GM23338 (cell line): ENCODE data around the gene ADAMTS13. TPM values are rescaled to one million over a fixed set of nuclear protein-coding genes. Genes with fewer than 3 reads are reported as not detected.
A peak's percentile ranks its signal among the peaks of the same experiment; 100 is the strongest.

Experiments
- ATAC-seq: fragments of 200-7000 bp; cut with Tn5 transposase; 3 replicates; pipeline ENCODE4 v1.9.1; 2020
- DNase-seq: peaks from one replicate; pipeline ENCODE4 v3.0.0-alpha.2; 2015; ENCODE audit warnings: low spot score
- H2AFZ ChIP-seq: fragments of 200-600 bp; sonication (generic); 2 replicates; pipeline ENCODE4 v1.8.0; 2016; ENCODE audit warnings: antibody characterized with exemption, mild to moderate bottlenecking, moderate library complexity
- H3F3A ChIP-seq: fragments of 200-600 bp; sonication (generic); replicated peaks from 2 replicates; pipeline ENCODE4 v1.8.0; 2017; ENCODE audit warnings: antibody characterized with exemption, mixed run types, low read depth
- H3K27ac ChIP-seq: fragments of 200-600 bp; sonication (generic); 2 replicates; pipeline ENCODE4 v1.6.1; 2016; ENCODE audit warnings: low read depth
- H3K27me3 ChIP-seq: fragments of 200-600 bp; sonication (generic); 2 replicates; pipeline ENCODE4 v1.8.0; 2016; ENCODE audit warnings: mild to moderate bottlenecking, mixed run types, moderate library complexity; ENCODE audit not compliant: insufficient read depth
- H3K36me3 ChIP-seq: fragments of 200-600 bp; sonication (generic); 2 replicates; pipeline ENCODE4 v1.8.0; 2016; ENCODE audit warnings: mild to moderate bottlenecking; ENCODE audit not compliant: insufficient read depth
- H3K4me1 ChIP-seq: fragments of 200-600 bp; sonication (generic); 2 replicates; pipeline ENCODE4 v1.8.0; 2016; ENCODE audit warnings: mild to moderate bottlenecking, moderate library complexity; ENCODE audit not compliant: insufficient read depth
- H3K4me2 ChIP-seq: fragments of 200-600 bp; sonication (generic); 2 replicates; pipeline ENCODE4 v1.7.1; 2017; ENCODE audit warnings: mixed run types
- H3K4me3 ChIP-seq: fragments of 200-600 bp; sonication (generic); 2 replicates; pipeline ENCODE4 v1.6.1; 2016; ENCODE audit warnings: mixed run types
- H3K79me2 ChIP-seq: fragments of 200-600 bp; sonication (generic); replicated peaks from 2 replicates; pipeline ENCODE4 v1.8.0; 2017; ENCODE audit warnings: mild to moderate bottlenecking; ENCODE audit not compliant: insufficient read depth
- H3K9me2 ChIP-seq: fragments of 200-600 bp; sonication (generic); 2 replicates; pipeline ENCODE4 v1.8.0; 2017; ENCODE audit not compliant: insufficient read depth
- H4K20me1 ChIP-seq: fragments of 200-600 bp; sonication (generic); replicated peaks from 2 replicates; pipeline ENCODE4 v1.8.0; 2017; ENCODE audit warnings: mild to moderate bottlenecking; ENCODE audit not compliant: insufficient read depth
- H3K27ac Mint-ChIP-seq: 2 replicates; pipeline ENCODE4 v1.8.0; 2020; ENCODE audit warnings: inconsistent platforms, mild to moderate bottlenecking, moderate library complexity, mixed read lengths
- H3K27me3 Mint-ChIP-seq: 3 replicates; pipeline ENCODE4 v1.8.0; 2022; ENCODE audit warnings: low read depth, mild to moderate bottlenecking, moderate library complexity, mixed read lengths, inconsistent platforms; ENCODE audit not compliant: insufficient read depth, poor library complexity
- H3K36me3 Mint-ChIP-seq: 3 replicates; pipeline ENCODE4 v1.8.0; 2021; ENCODE audit warnings: low read depth, mild to moderate bottlenecking, inconsistent platforms, moderate library complexity, mixed read lengths
- H3K4me1 Mint-ChIP-seq: 3 replicates; pipeline ENCODE4 v1.8.0; 2020; ENCODE audit warnings: mild to moderate bottlenecking, inconsistent platforms, mixed read lengths
- H3K4me3 Mint-ChIP-seq: 3 replicates; pipeline ENCODE4 v1.8.0; 2021; ENCODE audit warnings: moderate library complexity, mild to moderate bottlenecking, inconsistent platforms, mixed read lengths
- H3K9me3 Mint-ChIP-seq: 3 replicates; pipeline ENCODE4 v1.8.0; 2020; ENCODE audit warnings: moderate library complexity, mild to moderate bottlenecking, inconsistent platforms, mixed read lengths
- CREB1 ChIP-seq: fragments of 250-450 bp; sonication (Bioruptor Pico); IDR thresholded peaks from 2 replicates; pipeline ENCODE4 v1.5.0; 2020; ENCODE audit warnings: low read depth, mild to moderate bottlenecking, moderate library complexity
- EZH2 ChIP-seq: fragments of 200-600 bp; sonication (generic); IDR thresholded peaks from one replicate; pipeline ENCODE4 v1.8.0; 2017; ENCODE audit warnings: antibody characterized with exemption, mild to moderate bottlenecking, low read depth; ENCODE audit not compliant: unreplicated experiment
- EZH2phosphoT487 ChIP-seq: fragments of 200-600 bp; sonication (generic); IDR thresholded peaks from one replicate; pipeline ENCODE4 v1.8.1; 2018; ENCODE audit warnings: antibody characterized with exemption; ENCODE audit not compliant: unreplicated experiment
- POLR2AphosphoS5 ChIP-seq: IDR thresholded peaks from 2 replicates; pipeline ENCODE4 v1.6.1; 2016; ENCODE audit warnings: antibody characterized with exemption, low read depth
- REST ChIP-seq: IDR thresholded peaks from one replicate; pipeline ENCODE4 v1.6.1; 2018; ENCODE audit warnings: antibody characterized with exemption; ENCODE audit not compliant: unreplicated experiment
- ZNF114 ChIP-seq: fragments of 250-450 bp; sonication (Bioruptor Pico); IDR thresholded peaks from 2 replicates; pipeline ENCODE4 v1.5.0; 2020; ENCODE audit warnings: mild to moderate bottlenecking, moderate library complexity
- ZNF331 ChIP-seq: fragments of 250-450 bp; sonication (Bioruptor Pico); IDR thresholded peaks from 2 replicates; pipeline ENCODE4 v1.5.0; 2020; ENCODE audit warnings: low read depth, mild to moderate bottlenecking, moderate library complexity
- polyA plus RNA-seq: library from polyadenylated mRNA; unstranded; fragments of >200 nt; fragmentation: Nextera tagmentation; extraction: Ambion mirVana; gene quantifications from 2 replicates; pipeline ENCODE4 v1.2.1, GENCODE V29; 2016
- total RNA-seq: library from RNA; depleted of rRNA; stranded (reverse); fragments of >200 nt; shearing (Covaris generic); gene quantifications from 2 replicates; pipeline ENCODE4 v1.2.3, GENCODE V29; 2014

Gene ADAMTS13
- total and polyA plus RNA-seq, 2 experiments from 2014 or later = 6.0 TPM

DNA sequence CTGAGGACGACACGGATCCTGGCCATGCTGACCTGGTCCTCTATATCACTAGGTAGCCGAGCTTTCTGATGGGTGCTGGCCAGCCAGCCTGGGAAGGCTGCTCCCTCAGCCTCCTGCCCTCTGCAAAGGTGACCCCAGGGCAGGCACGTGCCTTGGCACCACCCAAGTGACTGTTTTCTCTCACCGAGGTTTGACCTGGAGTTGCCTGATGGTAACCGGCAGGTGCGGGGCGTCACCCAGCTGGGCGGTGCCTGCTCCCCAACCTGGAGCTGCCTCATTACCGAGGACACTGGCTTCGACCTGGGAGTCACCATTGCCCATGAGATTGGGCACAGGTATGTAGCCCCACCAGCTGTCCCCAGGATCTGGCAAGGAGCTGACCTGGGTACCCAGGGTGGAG lies 3.8 kb downstream of the ADAMTS13 start:
- Histone ChIP-seq H2AFZ (no peak overlapping the region), H3K36me3 (no peaks in the 10 kb centered on the region), H3K27me3 (peaks cover 6% of the 10 kb centered on the region), H3K4me3 (no peak overlapping the region), H3K4me1 (peaks cover 4% of the 10 kb centered on the region; the same call in 1 of the 2 replicates), H3K9me2 (no peaks in the 10 kb centered on the region), H4K20me1 (no peaks in the 10 kb centered on the region), H3K4me2 (no peak overlapping the region), H3K27ac (no peak overlapping the region), H3F3A (peaks cover 12% of the 10 kb centered on the region), H3K79me2 (no peaks in the 10 kb centered on the region)
- TF ChIP-seq EZH2 (no peak), CREB1 (no peak), ZNF114 (CRISPR knock-in tag) (no peak), POLR2AphosphoS5 (no peak), REST (no peak), ZNF331 (CRISPR knock-in tag) (no peak), EZH2phosphoT487 (no peak)
- Mint-ChIP-seq H3K36me3 (peaks cover 13% of the 10 kb centered on the region), H3K9me3 (peaks cover 15% of the 10 kb centered on the region; the same call in 2 of the 3 replicates), H3K4me3 (no peak overlapping the region), H3K27ac (no peak overlapping the region), H3K4me1 (peaks cover 18% of the 10 kb centered on the region), H3K27me3 (peaks cover 20% of the 10 kb centered on the region)
- no peak for ATAC-seq
- no peak for DNase-seq

GRCh38 chr9:133427658-133428348 lies 5.6 kb downstream of the ADAMTS13 start:
- peak overlapping the region; percentile 88 for H3K4me2 ChIP-seq
- no peak overlapping the region for H3K27ac Mint-ChIP-seq
- H2AFZ ChIP-seq = no peak overlapping the region
- no peaks in the 10 kb centered on the region for H3K9me2 ChIP-seq
- DNase-seq = peak; percentile 21
- peaks cover 4% of the 10 kb centered on the region; the same call in 1 of the 2 replicates for H3K4me1 ChIP-seq
- no peaks in the 10 kb centered on the region for H4K20me1 ChIP-seq
- peak overlapping the region; percentile 70 for H3K4me3 ChIP-seq
- ATAC-seq = no peak
- H3K27ac ChIP-seq = no peak overlapping the region
- peaks cover 16% of the 10 kb centered on the region for H3K27me3 Mint-ChIP-seq
- peaks cover 13% of the 10 kb centered on the region for H3K36me3 Mint-ChIP-seq
- H3K4me3 Mint-ChIP-seq = peak overlapping the region; percentile 81
- H3F3A ChIP-seq = peaks cover 6% of the 10 kb centered on the region
- H3K27me3 ChIP-seq = peaks cover 6% of the 10 kb centered on the region
- H3K79me2 ChIP-seq = no peaks in the 10 kb centered on the region
- peaks cover 15% of the 10 kb centered on the region; the same call in 2 of the 3 replicates for H3K9me3 Mint-ChIP-seq
- H3K4me1 Mint-ChIP-seq = peaks cover 7% of the 10 kb centered on the region; the same call in 2 of the 3 replicates
- no peaks in the 10 kb centered on the region for H3K36me3 ChIP-seq
- no peak for TF ChIP-seq CREB1
- TF ChIP-seq ZNF331 (CRISPR knock-in tag) = no peak
- TF ChIP-seq REST = no peak
